ENCODE measurements around the gene CCNQ.

GRCh38 chrX:153642051-153642654 is 43.2 kb upstream of the CCNQ start:
- TF ChIP-seq, protein P1, sequence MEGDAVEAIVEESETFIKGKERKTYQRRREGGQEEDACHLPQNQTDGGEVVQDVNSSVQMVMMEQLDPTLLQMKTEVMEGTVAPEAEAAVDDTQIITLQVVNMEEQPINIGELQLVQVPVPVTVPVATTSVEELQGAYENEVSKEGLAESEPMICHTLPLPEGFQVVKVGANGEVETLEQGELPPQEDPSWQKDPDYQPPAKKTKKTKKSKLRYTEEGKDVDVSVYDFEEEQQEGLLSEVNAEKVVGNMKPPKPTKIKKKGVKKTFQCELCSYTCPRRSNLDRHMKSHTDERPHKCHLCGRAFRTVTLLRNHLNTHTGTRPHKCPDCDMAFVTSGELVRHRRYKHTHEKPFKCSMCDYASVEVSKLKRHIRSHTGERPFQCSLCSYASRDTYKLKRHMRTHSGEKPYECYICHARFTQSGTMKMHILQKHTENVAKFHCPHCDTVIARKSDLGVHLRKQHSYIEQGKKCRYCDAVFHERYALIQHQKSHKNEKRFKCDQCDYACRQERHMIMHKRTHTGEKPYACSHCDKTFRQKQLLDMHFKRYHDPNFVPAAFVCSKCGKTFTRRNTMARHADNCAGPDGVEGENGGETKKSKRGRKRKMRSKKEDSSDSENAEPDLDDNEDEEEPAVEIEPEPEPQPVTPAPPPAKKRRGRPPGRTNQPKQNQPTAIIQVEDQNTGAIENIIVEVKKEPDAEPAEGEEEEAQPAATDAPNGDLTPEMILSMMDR (IDR thresholded peaks at IDR 0.05), result no peak
- TF ChIP-seq ZFX (IDR thresholded peaks at IDR 0.05; ENCODE audit: borderline replicate concordance), result no peak
